ENCODE data around the gene XKR8. TPM values are rescaled to one million over a fixed set of nuclear protein-coding genes. Genes with fewer than 3 reads are reported as not detected.

Gene XKR8
- total RNA-seq, 1 experiment from 2014 or later, result 3.3 TPM

GRCh38 chr1:27980216-27980845 lies 20.6 kb downstream of the XKR8 start:
- Mint-ChIP-seq H3K4me1 (ENCODE audit: low read depth, unreplicated experiment) (no peaks in the 10 kb centered on the region), H3K4me3 (ENCODE audit: low read depth, unreplicated experiment) (no peak overlapping the region), H3K27ac (ENCODE audit: unreplicated experiment) (no peak overlapping the region), H3K27me3 (ENCODE audit: unreplicated experiment) (no peaks in the 10 kb centered on the region), H3K9me3 (ENCODE audit: low read depth, unreplicated experiment) (no peaks in the 10 kb centered on the region), H3K36me3 (ENCODE audit: insufficient read depth, unreplicated experiment) (peaks cover 17% of the 10 kb centered on the region)
- CTCF ChIA-PET, result interaction anchor here (1.1 to 1.2 kb wide), 2 partner anchors 122 to 123 kb away, joined by 4 read pairs; no protein-coding TSS in a partner anchor
- no peak for TF ChIP-seq CTCF (IDR thresholded peaks at IDR 0.05; ENCODE audit: unreplicated experiment)
- no peak for DNase-seq
- BruUV-seq (replicated peaks), result no TSS peak
- intact Hi-C loops (cut with micrococcal nuclease; ENCODE audit: unreplicated experiment), result no loop called here

- H3K27ac Mint-ChIP-seq (ENCODE audit: unreplicated experiment), result no peak overlapping the region
- CTCF ChIA-PET, result interaction anchor here (0.7 to 1.2 kb wide), 3 partner anchors 21 to 124 kb away, joined by 3 to 4 read pairs (median 3); no protein-coding TSS in a partner anchor
These were observed 21.4 kb downstream of the XKR8 start for GRCh38 chr1:27981145-27981544.

DNA sequence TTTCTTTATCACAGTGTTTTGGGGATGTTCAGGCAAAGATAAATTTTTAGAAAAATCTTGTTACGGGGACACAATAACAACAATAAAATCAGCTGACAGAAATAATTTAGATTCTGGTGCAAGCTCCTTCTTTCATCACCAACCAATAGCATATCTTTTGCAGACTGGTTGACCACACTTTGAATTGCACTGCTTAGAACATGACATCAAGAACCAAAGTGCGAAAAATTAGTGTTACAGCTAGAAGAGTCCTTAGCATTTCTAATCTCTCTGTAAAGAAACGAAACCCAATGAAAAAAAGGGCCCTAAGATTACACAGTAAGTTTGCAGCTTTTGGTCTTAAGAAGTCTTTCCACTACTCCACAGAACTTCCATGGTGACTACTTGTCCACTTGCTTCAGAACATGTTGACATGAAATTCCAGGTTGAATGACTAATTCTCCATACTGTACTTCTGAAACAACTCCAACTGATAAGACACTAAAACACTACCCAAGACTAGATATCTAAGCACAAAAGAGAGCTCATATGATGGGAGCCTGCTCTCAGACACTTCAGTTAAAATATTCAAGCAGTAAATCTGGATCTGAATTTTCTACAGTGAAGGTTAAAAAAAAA lies 31.3 kb downstream of the XKR8 start:
- Mint-ChIP-seq H3K4me1 (ENCODE audit: low read depth, unreplicated experiment) (no peaks in the 10 kb centered on the region), H3K9me3 (ENCODE audit: low read depth, unreplicated experiment) (no peaks in the 10 kb centered on the region), H3K27me3 (ENCODE audit: unreplicated experiment) (no peaks in the 10 kb centered on the region), H3K27ac (ENCODE audit: unreplicated experiment) (no peak overlapping the region), H3K36me3 (ENCODE audit: insufficient read depth, unreplicated experiment) (no peaks in the 10 kb centered on the region), H3K4me3 (ENCODE audit: low read depth, unreplicated experiment) (no peak overlapping the region)
- intact Hi-C loops (cut with micrococcal nuclease; ENCODE audit: unreplicated experiment), result no loop called here
- BruUV-seq (replicated peaks), result no TSS peak
- no peak for DNase-seq
- no peak for TF ChIP-seq CTCF (IDR thresholded peaks at IDR 0.05; ENCODE audit: unreplicated experiment)
- CTCF ChIA-PET, result no interaction called here

More at GRCh38 chr1:27981145-27981544, 21.4 kb downstream of the XKR8 start:
- no TSS peak for BruUV-seq (replicated peaks)
- no peaks in the 10 kb centered on the region for H3K4me1 Mint-ChIP-seq (ENCODE audit: low read depth, unreplicated experiment)
- no peak for DNase-seq
- no peaks in the 10 kb centered on the region for H3K9me3 Mint-ChIP-seq (ENCODE audit: low read depth, unreplicated experiment)
- H3K4me3 Mint-ChIP-seq (ENCODE audit: low read depth, unreplicated experiment), result no peak overlapping the region
- TF ChIP-seq CTCF (IDR thresholded peaks at IDR 0.05; ENCODE audit: unreplicated experiment), result no peak
- no peaks in the 10 kb centered on the region for H3K27me3 Mint-ChIP-seq (ENCODE audit: unreplicated experiment)
- intact Hi-C loops (cut with micrococcal nuclease; ENCODE audit: unreplicated experiment), result no loop called here
- H3K36me3 Mint-ChIP-seq (ENCODE audit: insufficient read depth, unreplicated experiment), result peaks cover 20% of the 10 kb centered on the region

- no peak for DNase-seq
- no TSS peak for BruUV-seq (replicated peaks)
- Mint-ChIP-seq H3K27ac (ENCODE audit: unreplicated experiment) (no peak overlapping the region), H3K9me3 (ENCODE audit: low read depth, unreplicated experiment) (no peaks in the 10 kb centered on the region), H3K4me1 (ENCODE audit: low read depth, unreplicated experiment) (no peaks in the 10 kb centered on the region), H3K4me3 (ENCODE audit: low read depth, unreplicated experiment) (no peak overlapping the region), H3K27me3 (ENCODE audit: unreplicated experiment) (no peaks in the 10 kb centered on the region), H3K36me3 (ENCODE audit: insufficient read depth, unreplicated experiment) (peaks cover 5% of the 10 kb centered on the region)
- CTCF ChIA-PET, result no interaction called here
- intact Hi-C loops (cut with micrococcal nuclease; ENCODE audit: unreplicated experiment), result no loop called here
- TF ChIP-seq CTCF (IDR thresholded peaks at IDR 0.05; ENCODE audit: unreplicated experiment), result no peak
These were observed 32.5 kb downstream of the XKR8 start for GRCh38 chr1:27992276-27992675.

Data from Calu3 (cell line).